Endometrium (tissue), 2 donors: Measurements from ENCODE around the gene FAM53A.
"Not testable (repeated sequence)": the region's sequence is repeated elsewhere in the genome, so short reads cannot be mapped to it uniquely, and the experiment has no call there.

Source experiments
- FAIRE-seq: peaks from 2 replicates; lab custom pipeline; 2012; peaks lifted over from hg19 to GRCh38; lab: Jason Lieb, UNC
- donor health status: control.
- donor health status: control.

Gene FAM53A

DNA sequence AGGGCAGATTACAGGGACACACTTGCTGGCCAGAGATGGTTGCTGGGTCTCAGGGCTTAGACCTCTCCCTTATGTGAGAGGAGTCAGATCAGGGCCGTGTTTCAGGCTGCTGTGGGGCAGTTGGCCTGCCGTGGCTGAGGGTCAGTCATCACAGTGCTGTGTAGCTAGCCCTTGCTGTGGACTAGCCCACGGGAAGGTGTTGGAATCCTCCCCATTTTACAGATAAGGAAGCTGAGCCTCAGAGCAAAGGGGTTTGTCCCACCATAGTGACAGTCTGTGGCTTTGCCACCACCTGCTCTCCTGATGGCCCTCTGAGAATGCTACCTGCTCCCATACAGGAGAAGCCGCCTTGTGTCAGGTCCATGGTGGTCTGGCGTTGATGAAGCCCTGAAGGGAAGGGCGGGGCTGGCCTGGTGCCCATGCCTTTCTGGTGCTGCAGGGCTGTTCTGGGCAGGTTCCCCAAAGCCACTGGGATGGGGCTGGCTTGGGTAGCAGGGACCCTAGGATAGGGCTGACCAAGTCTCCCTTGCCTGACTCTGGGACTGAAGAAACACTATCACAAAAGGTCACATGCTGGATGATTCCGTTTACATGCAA is 2.4 kb upstream of the FAM53A start:
- no peak for FAIRE-seq

DNA sequence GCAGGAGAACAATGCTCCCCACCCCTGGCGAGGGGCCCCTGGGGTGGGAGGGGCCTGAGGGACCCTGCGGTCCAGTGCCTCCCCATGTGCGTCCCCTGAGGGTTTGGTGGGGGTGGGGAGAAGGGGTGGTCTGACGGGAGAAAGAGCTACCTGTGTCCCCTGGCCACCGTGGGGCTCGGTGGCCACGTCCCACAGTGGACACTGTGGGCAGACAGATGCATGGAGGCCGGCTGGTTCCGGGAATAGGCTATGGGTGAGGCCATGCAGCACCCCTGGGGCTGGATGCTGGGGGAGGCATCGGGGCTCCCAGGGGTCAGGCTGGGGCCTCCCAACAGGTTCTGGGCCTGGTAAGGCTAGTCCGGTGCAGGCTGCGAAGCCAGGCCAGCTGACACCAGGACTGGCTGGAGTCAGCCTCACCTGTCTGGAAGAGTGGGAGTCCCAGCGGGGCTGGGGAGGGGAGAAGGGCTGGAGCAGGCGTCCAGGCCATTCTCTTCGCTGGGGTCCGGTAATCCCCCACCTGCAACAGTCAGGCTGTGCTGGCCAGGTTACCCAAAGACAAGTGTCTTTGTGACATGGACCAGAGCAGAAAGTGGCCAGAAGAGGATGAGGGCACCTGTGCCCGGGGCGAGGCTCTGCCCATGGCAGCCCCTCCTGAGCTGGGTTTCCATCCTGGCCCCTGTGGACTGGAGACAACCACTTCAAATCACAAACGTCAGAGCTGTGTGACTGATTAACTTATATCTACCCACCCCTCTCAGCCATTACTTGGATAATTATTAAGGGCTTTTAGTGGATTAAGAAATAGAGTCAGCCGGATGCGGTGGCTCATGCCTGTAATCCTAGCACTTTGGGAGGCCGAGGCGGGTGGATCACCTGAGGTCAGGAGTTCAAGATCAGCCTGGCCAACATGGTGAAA is 1.4 kb upstream of the FAM53A start:
- FAIRE-seq = no peak

DNA sequence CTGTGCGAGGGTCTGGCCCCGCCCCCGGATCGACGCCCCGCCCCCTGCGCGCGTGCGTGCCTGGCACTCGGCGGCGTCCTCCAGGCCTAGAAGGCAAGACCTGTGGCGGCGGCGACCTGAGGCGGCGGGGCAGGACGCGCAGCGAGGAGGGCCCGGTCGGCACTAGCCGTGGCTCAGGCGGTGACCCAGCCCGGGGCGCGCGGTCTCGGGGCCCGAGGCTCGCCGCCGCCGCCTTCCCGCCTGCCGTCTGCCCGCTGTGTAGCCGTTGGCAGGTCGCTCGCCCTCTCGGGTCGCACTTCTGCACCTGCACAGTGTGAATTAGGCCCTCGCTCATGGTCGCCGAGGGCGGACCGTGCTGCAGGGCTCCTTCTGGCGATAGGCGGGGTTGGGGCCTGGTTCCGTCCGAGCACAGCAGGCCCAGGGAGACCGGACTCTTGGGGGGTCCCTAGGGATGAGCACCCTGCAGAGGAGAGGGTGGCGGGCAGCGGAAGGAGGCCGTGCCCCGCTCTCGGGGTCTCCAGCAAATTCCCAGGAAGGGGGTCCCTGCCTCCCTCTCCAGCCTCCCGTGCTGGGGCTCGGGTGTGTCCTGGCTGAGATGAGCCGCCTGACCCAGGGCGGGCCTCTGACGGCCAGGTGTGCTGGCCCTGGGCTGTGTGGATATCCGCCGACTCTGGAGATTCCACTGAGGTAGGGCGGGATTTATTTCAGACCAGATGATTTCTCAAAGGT is 557 bp upstream of the FAM53A start:
- no peak for FAIRE-seq

DNA sequence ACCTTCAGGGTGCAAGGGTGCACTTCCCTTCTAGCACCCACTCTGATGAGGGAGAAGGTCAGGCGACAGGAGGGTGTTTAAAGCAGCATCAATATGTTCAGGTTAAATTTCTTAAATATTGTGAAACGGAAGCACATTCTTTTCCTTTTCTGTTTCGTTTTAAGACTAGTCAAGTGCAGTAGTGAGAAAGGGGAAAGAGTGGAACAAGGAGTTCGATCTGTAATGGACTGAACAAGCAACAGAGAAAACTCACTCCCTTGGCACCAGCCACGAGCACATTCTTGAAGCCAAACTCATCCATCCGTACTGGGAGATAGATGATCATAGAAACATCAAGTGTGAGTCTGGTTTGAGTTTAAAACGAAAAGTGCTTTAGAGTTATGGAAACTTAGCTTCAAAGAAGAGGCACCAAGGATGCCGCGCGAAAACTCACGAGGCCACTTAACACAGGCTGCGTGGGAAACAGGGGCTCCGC is 815 bp downstream of the FAM53A start:
- FAIRE-seq = no peak

DNA sequence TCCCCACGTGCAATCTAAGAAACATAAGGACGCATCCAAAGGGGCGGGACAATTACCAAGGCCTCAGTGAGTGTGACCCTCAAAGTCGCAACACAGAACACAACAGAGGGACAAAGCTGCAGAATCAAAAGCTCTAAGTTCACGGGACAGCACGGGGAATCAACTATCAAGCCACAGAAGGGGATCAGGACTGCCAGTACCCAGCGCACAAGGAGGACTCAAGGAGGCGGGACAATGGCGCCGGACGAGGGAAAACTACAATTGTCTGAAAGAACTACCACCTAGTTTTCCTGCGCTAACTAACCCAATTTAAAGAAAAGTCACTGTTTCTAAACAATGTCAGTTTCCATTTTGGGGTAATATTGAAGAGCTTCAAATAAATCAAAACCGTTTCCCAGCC is 1.3 kb downstream of the FAM53A start:
- FAIRE-seq = no peak

DNA sequence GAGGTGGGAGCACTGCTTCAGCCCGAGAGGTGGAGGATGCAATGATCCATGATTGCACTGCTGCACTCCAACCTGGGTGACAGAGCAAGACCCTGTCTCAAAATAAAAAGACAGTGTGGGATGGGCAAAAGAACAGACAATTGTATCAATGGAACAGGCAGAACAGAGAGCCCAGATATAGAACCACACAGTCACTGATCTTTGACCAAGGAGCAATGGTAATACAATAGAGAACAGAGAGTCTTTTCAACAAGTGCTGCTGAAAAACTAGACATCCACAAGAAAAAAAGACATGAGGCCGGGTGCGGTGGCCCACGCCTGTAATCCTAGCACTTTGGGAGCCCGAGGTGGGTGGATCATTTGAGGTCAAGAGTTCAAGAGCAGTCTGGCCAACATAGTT is 5.9 kb downstream of the FAM53A start:
- no peak for FAIRE-seq

DNA sequence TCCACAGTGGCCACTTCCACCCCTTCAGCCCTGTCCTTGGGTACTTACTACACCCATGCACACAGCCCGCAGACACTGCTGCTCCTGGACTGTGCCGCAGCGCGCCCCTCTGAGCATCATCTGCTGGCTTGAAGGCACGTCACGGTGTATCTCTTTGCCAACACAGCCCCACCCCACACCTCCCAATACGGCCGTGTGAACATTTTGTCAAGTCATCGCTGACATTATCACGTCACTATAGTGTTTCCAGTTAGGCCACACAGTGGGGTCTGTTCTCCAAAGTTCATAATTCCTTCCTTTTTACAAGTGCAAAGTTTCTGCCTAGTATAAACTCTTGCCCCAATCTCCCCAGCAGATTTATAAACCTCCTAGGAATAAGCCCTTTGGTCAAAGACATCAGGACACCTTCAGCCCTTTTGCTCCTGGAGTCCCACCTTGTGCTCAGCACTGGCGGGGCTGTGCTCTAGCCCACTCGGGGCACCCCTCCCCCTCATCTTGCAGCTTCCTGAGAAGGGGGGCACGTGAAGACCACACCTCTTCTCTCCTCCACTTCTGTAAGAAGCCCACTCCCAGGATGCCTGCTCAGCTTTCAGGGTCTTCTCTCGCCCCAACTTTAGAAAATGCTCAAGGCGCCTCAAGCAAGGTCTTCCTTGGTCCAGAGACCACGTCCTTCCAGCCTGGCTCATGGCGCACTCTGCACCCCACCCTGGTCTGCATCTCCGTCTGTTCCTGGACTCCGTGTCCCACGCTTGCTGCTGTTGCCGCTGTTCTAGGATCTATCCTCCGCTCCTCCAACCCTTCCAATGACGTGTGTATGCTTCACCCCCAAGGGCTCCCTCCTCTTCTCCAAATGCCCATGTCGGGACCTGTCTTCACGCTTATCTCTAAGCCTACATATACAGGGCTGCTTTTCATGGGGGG is 7.2 kb downstream of the FAM53A start:
- FAIRE-seq = no peak

DNA sequence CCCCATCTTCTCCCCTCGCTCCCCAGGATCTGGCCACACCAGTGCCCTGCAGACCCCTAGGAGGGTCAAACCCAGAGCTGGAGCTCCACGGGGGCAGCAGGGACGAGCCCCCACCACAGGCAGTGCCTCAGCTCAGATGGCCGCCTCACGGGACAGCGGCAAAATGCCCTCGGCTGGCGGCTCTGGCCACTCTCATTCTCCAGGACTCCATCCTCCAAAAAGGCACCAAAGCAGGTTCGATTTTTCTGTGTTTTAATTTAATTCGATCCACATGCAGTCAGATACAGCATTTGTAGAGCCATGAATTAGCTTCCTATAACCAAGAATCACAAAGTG is 8.3 kb downstream of the FAM53A start:
- FAIRE-seq = no peak

DNA sequence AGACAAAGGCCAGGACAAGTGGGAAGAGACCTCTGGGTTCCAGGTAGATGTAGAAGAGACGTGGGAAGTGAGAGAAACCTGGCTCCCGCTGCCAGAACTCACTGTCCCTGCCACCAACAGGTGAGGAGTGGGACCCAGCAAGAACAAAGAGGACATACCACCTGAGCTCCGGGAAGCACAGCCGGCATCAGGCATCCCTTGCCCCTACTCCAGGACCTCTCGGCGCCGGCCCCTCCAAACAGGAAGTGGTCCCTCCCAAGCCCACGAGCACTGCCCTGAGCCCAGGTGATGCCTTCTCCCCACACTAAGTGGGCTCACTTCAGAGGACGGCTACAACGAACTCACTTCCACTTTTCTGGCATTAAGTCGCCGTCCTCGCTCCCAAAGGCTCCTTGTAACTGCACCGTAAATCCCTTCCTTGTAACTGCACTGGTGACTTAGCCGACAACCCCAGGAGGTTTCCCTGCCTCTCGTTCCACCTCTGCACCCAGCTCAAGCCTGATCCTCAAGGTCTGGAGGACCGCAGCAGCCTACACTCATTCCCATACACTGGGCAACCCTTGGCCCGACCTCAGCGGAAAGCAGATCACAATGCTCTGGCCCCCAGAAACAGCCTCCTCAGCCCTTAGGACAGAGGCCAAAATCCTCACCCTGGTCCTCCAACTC is 8.8 kb downstream of the FAM53A start:
- no peak for FAIRE-seq

DNA sequence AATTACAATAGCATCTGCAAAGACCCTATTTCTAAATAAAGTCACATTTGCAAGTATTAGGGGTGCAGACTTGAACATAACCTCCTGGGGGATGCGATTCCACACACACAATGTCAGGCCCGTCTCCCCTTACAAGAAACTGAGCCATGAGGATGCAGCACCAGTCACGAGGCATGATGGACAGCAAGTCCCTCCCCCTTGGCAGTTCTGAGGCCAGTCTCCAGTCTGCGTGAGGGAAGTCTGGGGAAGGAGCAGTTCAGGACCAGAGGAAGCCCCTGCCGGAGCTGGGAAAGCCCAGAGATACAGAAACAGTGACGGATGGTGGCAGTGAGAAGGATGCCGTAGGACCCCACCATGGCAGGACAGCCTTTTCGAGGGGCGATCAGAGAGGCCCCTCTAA is 9.4 kb downstream of the FAM53A start:
- no peak for FAIRE-seq

DNA sequence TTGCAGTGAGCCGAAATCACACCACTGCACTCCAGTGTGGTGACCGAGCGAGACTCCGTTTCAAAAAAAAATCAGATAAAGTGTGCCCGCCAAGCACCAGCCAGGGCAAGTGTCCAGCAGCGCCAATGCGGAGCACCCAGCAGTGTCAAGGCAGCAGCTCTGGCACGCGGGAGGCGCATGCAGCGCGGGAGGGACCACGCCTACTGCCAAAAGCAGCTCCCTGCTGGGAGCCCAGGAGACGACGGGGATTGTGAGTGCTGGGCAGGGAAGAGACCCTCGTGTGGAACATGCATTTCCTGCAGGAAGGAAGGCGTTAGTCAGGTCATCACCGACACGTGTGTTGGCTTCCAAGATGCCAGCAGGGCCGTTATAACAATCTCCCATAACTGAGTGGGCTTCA is 10.4 kb downstream of the FAM53A start:
- FAIRE-seq = no peak

DNA sequence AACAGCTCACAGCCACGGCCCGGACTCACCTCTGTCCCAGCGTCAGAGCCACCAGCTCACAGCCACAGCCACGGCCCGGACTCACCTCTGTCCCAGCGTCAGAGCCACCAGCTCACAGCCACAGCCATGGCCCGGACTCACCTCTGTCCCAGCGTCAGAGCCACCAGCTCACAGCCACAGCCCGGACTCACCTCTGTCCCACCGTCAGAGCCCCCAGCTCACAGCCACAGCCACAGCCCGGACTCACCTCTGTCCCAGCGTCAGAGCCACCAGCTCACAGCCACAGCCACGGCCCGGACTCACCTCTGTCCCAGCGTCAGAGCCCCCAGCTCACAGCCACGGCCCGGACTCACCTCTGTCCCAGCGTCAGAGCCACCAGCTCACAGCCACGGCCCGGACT is 13.1 kb downstream of the FAM53A start:
- FAIRE-seq = not testable (repeated sequence)

DNA sequence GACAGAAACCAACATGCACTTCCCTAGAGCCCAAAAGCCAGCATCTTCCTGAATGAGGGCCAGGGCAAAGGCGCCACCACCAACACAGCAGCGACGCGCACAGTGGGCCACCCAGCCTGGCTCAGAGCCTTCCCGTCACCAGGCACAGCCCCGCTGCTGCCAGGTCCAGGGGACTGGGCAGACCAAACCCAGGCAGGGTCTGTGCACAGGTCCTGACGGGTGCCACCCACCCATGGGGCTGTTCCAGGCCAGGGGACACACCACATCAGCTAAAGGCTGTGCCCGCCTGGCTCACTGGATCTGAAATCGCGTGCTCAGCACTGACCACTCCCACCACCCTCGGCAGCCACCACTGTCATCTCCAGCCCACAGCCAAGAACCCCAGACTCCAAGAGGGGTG is 13.8 kb downstream of the FAM53A start:
- FAIRE-seq = no peak

DNA sequence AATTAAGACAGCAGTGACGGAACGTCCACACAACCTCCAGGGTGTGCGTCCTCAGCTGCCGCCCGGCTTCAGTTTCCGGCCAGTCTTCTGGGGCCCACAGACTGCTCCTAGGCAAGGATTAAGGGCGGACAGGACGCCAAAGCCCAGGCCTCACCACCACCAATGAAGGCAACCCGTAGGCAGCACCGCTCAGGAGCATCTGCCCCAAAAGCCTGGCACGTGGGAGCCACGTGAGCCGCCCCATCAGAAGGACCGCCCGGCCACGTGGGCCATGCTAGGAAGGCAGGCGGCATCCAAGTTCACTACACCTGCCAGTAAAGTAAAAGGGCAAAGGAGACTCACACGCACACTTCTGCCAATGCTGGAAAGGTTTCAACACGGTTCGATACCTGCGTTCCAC is 14.3 kb downstream of the FAM53A start:
- no peak for FAIRE-seq

DNA sequence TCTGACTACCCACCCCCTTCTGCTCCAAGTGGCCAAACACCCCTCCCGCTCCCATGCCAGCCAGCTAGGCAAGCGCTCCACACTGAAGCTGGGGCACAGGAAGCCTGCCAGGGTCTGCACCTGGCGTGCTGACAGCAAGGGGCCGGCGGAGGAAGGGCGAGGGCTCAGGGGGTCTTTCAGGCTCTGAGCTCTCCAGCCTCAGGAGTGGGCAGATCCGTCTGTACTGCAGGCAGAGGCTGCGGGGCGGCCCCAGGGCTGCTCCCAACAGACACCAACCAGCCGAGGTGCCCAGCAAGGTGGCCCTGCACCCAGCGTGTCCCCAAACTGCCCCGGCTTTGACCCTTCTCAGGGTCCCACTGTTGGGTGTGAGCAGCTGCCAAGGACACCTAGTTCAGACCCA is 14.8 kb downstream of the FAM53A start:
- no peak for FAIRE-seq

DNA sequence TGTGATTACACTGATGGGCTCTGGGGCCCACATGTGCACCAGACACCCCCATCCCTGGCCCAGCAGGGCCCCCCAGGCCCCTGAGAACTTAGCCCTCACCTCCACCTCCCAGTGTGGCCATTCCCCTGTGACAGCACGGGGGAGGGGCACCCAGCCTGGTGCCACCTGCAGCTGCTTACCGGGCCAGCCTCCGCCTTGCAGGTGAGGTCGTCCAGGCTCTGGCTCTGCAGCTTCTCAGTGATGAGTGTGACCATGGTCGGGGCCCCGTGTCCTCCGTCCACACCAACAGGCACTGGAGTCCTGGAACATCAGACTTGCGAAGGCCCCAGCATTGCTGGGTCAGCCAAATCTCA is 15.6 kb downstream of the FAM53A start:
- FAIRE-seq = no peak

DNA sequence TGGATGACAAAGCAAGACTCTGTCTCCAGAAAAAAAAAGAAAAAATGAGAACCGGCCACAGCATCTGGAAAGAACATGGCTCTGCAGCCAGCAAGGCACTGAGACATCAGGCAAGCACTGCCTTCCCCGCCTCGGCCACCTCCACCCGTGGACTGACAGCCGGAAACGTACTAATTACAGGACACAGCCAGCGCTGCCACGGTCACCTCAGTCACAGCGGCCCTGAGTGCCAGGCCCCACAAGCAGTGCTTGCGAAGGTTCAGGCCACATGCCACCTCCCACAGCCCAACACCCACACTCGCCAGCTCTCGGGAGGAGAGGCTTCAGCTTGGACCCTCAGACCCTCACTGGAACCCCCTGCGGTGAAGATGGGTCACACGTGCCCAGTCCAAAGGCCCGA is 16.8 kb downstream of the FAM53A start:
- no peak for FAIRE-seq

DNA sequence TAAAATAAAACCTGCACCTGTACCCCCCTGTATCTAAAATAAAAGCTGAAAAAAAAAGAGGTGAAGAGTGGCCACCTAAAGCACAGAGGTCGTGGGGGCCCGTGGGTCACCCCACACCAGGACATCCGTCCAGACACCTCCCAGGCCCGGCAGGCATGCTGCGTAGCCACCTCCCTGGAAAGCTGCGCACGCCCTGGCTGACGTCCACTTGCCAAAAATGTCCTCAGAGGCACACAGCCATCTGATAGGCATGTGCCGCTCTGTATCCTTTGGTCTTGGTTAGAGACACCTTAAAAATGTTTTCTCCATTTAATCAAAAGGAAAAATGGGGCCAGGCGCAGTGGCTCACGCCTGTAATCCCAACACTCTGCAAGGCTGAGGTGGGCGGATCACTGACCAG is 17.7 kb downstream of the FAM53A start:
- FAIRE-seq = no peak

DNA sequence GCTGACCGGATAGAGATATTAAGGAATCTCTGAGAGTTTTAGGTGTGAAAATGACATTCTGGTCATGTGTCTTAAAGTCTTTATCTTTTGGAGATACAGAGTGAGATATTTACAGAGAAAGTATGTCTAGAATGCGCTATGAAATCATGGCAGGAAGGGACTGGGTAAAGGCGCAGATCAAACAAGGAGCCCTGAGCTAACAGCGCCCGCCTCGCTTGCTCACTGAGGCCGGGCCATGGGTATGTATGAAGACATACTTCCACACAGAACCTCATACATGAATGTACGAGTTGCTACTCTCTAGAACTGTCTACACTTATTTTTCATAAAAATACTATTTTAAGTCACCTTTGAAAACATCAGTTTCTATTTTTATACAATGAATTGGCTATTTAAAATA is 20.0 kb downstream of the FAM53A start:
- no peak for FAIRE-seq

DNA sequence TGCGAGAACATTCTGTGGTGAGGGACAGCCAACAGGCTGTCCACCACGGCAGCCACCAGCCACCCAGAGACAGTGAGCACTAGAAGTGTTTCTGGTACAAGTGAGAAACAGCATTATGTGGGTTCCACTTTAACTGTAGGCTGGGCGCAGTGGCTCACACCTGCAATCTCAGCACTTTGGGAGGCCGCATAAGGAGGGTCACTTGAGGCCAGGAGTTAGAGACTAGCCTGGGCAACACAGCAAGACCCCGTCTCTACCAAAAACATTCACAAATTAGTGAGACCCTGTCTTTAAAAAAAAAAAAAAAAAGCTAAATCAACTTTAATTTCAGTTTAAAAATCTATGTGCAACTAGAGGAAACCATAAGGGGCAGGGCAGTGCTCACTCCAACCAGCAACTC is 20.6 kb downstream of the FAM53A start:
- no peak for FAIRE-seq

DNA sequence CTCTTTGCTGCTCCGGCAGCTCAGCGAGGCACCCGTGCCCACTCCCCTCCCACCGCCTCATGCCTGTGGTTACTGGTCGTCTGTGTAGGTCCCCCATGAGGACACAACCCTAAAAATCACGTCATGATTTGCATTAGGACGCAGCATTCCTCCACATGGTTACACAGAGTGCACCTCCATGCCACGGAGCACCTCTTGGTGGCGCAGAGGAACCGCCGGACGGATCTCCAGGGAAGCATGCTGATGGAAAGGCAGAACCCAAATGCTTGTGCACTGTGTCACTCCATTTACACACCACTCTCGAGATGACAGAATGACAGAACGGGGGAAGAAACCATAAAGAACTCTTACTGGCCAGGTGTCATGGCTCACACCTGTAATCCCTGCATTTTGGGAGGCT is 22.4 kb downstream of the FAM53A start:
- no peak for FAIRE-seq
